Keratinocyte (primary cell): ENCODE measurements around the gene KRTAP10-8. TPM values are rescaled to one million over a fixed set of nuclear protein-coding genes. Genes with fewer than 3 reads are reported as not detected.

Experiments
- DNase-seq: peaks from one replicate; pipeline ENCODE4 v3.0.0-alpha.2; 2011; ENCODE audit warnings: low read depth, missing footprints, low spot score
- FAIRE-seq: peaks from 2 replicates; lab custom pipeline; 2011; peaks lifted over from hg19 to GRCh38; lab: Jason Lieb, UNC
- H2AFZ ChIP-seq: 2 replicates; pipeline ENCODE4 v1.6.0; 2012; ENCODE audit warnings: low read length, control low read depth, inconsistent platforms; ENCODE audit not compliant: control insufficient read depth
- H3K27ac ChIP-seq: 2 replicates; pipeline ENCODE4 v1.5.1; 2011; ENCODE audit warnings: low read length; ENCODE audit not compliant: control insufficient read depth, insufficient read depth
- H3K27me3 ChIP-seq: 3 replicates; pipeline ENCODE4 v1.6.0; 2011; ENCODE audit warnings: low read length; ENCODE audit not compliant: control insufficient read depth, insufficient read depth; ENCODE audit errors: extremely low read depth
- H3K36me3 ChIP-seq, 2 experiments: 2 replicates in 1 of 2; 3 replicates in 1 of 2; pipeline ENCODE4 v1.5.1; 2011; ENCODE audit warnings: low read length in 2 of 2, mild to moderate bottlenecking in 1 of 2; ENCODE audit not compliant: control insufficient read depth in 2 of 2, insufficient read depth in 2 of 2; ENCODE audit errors: extremely low read depth in 1 of 2
- H3K4me1 ChIP-seq: 3 replicates; pipeline ENCODE4 v1.5.1; 2011; ENCODE audit warnings: low read length; ENCODE audit not compliant: control insufficient read depth, insufficient read depth; ENCODE audit errors: extremely low read depth
- H3K4me2 ChIP-seq: 3 replicates; pipeline ENCODE4 v1.6.0; 2011; ENCODE audit warnings: low read depth, low read length; ENCODE audit not compliant: control insufficient read depth, insufficient read depth; ENCODE audit errors: extremely low read depth
- H3K4me3 ChIP-seq, 3 experiments: fragments of 200-600 bp in 1 of 3; sonication (generic) in 1 of 3; 2 replicates in 2 of 3; 3 replicates in 1 of 3; pipeline ENCODE4 v1.5.1; 2011 to 2016; ENCODE audit warnings: low read length in 3 of 3, mild to moderate bottlenecking in 3 of 3, control low read depth in 2 of 3, inconsistent platforms in 1 of 3, low read depth in 1 of 3, mixed read lengths in 1 of 3, mixed run types in 1 of 3, moderate library complexity in 1 of 3; ENCODE audit not compliant: control insufficient read depth in 2 of 3, insufficient read depth in 2 of 3; ENCODE audit errors: extremely low read depth in 1 of 3
- H3K79me2 ChIP-seq: 2 replicates; pipeline ENCODE4 v1.6.0; 2012; ENCODE audit warnings: low read length; ENCODE audit not compliant: control insufficient read depth, insufficient read depth
- H3K9ac ChIP-seq: 3 replicates; pipeline ENCODE4 v1.6.0; 2011; ENCODE audit warnings: low read length; ENCODE audit not compliant: control insufficient read depth, insufficient read depth; ENCODE audit errors: extremely low read depth
- H3K9me1 ChIP-seq: 3 replicates; pipeline ENCODE4 v1.6.0; 2011; ENCODE audit warnings: low read length; ENCODE audit not compliant: control insufficient read depth, insufficient read depth; ENCODE audit errors: extremely low read depth
- H3K9me3 ChIP-seq: 2 replicates; pipeline ENCODE4 v1.5.1; 2012; ENCODE audit warnings: low read depth, low read length; ENCODE audit not compliant: control insufficient read depth
- H4K20me1 ChIP-seq: 3 replicates; pipeline ENCODE4 v1.6.0; 2011; ENCODE audit warnings: low read length; ENCODE audit not compliant: control insufficient read depth, insufficient read depth; ENCODE audit errors: extremely low read depth
- EZH2 ChIP-seq: IDR thresholded peaks from one replicate; pipeline ENCODE4 v1.6.1; 2012; ENCODE audit warnings: inconsistent platforms, mild to moderate bottlenecking, low read length, moderate library complexity
- dilution Hi-C: fragments of 300-500 bp; cut with MboI; formaldehyde crosslinking; loops from one replicate; pipeline ENCODE4 v1.7.0; 2020; ENCODE audit warnings: low sequenced_read_pairs; ENCODE audit not compliant: extremely low pct_ligation_motif_present
- polyA plus RNA-seq, 5 experiments: library from polyadenylated mRNA; depleted of rRNA in 3 of 5; stranded (reverse) in 3 of 5; stranded (forward) in 1 of 5; unstranded in 1 of 5; fragments of >200 nt; gene quantifications; 1 replicate in 1 of 5; 2 replicates in 3 of 5; 3 replicates in 1 of 5; pipeline versions ENCODE4 v1.2.1 to v1.2.3, GENCODE V29; 2011 to 2012; ENCODE audit warnings: missing spikeins in 2 of 5, low read depth in 1 of 5, low replicate concordance in 1 of 5
- TF ChIP-seq, protein P1 (sequence below), 3 experiments: IDR thresholded peaks in 1 of 3; conservative IDR thresholded peaks in 1 of 3; optimal IDR thresholded peaks in 1 of 3; 2 replicates in 2 of 3; 3 replicates in 1 of 3; pipeline versions ENCODE3 to v1.5.1; 2011; ENCODE audit warnings: low read length in 3 of 3, mild to moderate bottlenecking in 3 of 3, moderate library complexity in 2 of 3, control low read depth in 1 of 3, inconsistent platforms in 1 of 3; ENCODE audit not compliant: insufficient read depth in 2 of 3; ENCODE audit errors: extremely low read depth in 1 of 3

The KRTAP10-8 gene
- polyA plus RNA-seq, 1 donor (not counting 4 experiments of a cell fraction or from before 2014, with no cell fraction given): not detected

DNA sequence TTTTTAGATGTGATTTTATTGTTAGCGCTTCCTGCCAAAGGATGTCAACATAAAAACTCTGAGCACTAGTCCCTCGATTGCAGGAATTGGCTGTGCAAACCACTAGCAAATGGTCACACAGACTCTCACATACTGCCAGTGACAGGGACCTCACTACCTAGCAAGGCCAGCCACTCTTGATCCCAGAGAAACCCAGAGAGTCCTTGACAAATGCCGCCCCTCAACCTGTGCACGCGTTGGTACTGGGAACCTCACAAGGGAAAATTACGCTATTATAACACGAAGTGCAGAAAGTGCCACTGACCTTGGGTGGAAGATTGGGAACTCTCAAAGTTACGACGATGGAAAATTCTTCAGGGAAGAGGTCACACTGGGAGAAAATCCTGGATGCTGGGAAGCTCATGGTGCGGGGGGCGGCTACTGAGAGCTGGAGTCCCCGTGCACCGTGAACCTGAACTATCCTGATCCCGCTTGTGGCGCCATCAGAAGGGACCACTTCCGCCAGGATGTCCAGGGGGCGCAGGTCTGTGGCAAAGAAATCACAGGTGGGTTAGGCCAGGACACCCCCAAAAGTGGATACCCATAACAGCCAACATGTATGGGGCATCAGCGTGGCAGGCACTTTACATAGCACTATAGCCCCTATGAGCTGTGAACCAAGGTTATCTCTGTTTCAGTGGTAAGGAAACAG lies 44.3 kb upstream of the KRTAP10-8 start:
- DNase-seq: no peak
- Histone ChIP-seq H3K36me3 (no peaks in the 10 kb centered on the region), H4K20me1 (no peaks in the 10 kb centered on the region), H2AFZ (no peak overlapping the region), H3K9me3 (no peaks in the 10 kb centered on the region), H3K9ac (no peak overlapping the region), H3K4me1 (no peaks in the 10 kb centered on the region), H3K79me2 (no peaks in the 10 kb centered on the region), H3K4me3 (no peak overlapping the region), H3K27ac (no peak overlapping the region), H3K9me1 (no peaks in the 10 kb centered on the region), H3K27me3 (no peaks in the 10 kb centered on the region), H3K4me2 (no peak overlapping the region)
- dilution Hi-C loops: no loop called here
- FAIRE-seq: no peak
- TF ChIP-seq, protein P1, sequence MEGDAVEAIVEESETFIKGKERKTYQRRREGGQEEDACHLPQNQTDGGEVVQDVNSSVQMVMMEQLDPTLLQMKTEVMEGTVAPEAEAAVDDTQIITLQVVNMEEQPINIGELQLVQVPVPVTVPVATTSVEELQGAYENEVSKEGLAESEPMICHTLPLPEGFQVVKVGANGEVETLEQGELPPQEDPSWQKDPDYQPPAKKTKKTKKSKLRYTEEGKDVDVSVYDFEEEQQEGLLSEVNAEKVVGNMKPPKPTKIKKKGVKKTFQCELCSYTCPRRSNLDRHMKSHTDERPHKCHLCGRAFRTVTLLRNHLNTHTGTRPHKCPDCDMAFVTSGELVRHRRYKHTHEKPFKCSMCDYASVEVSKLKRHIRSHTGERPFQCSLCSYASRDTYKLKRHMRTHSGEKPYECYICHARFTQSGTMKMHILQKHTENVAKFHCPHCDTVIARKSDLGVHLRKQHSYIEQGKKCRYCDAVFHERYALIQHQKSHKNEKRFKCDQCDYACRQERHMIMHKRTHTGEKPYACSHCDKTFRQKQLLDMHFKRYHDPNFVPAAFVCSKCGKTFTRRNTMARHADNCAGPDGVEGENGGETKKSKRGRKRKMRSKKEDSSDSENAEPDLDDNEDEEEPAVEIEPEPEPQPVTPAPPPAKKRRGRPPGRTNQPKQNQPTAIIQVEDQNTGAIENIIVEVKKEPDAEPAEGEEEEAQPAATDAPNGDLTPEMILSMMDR (optimal IDR thresholded peaks at IDR 0.05 in 1 of 3, IDR thresholded peaks at IDR 0.05 in 1 of 3, conservative IDR thresholded peaks at IDR 0.05 in 1 of 3; ENCODE audit: extremely low read depth in 1 of 3, insufficient read depth in 2 of 3, low read length in 3 of 3): no peak
- no peak for TF ChIP-seq EZH2

- Histone ChIP-seq H2AFZ (no peak overlapping the region), H3K9ac (no peak overlapping the region), H3K4me2 (no peak overlapping the region), H3K36me3 (no peaks in the 10 kb centered on the region), H3K4me3 (no peak overlapping the region), H3K27me3 (no peaks in the 10 kb centered on the region), H3K27ac (no peak overlapping the region), H3K4me1 (no peaks in the 10 kb centered on the region), H3K79me2 (no peaks in the 10 kb centered on the region), H4K20me1 (no peaks in the 10 kb centered on the region), H3K9me1 (no peaks in the 10 kb centered on the region), H3K9me3 (no peaks in the 10 kb centered on the region)
- DNase-seq (no peak), FAIRE-seq (no peak)
- dilution Hi-C loops: no loop called here
- TF ChIP-seq EZH2: no peak
- TF ChIP-seq, protein P1 (optimal IDR thresholded peaks at IDR 0.05 in 1 of 3, IDR thresholded peaks at IDR 0.05 in 1 of 3, conservative IDR thresholded peaks at IDR 0.05 in 1 of 3; ENCODE audit: extremely low read depth in 1 of 3, insufficient read depth in 2 of 3, low read length in 3 of 3): no peak
Measured at GRCh38 chr21:44568261-44568660, 43.6 kb upstream of the KRTAP10-8 start.
